Endothelial cell of umbilical vein (primary cell): ENCODE results near the gene HGFAC. TPM values are rescaled to one million over a fixed set of nuclear protein-coding genes. Genes with fewer than 3 reads are reported as not detected.

Experiments
- BruUV-seq: library from RNA; stranded (reverse); fragments of 400-500 nt; replicated peaks from 2 replicates; lab custom pipeline; 2021; lab: Mats Ljungman, UMichigan
- CTCF ChIA-PET: fragments of 300-600, 350-600 bp; sonication (Branson Sonifier 250); formaldehyde crosslinking; loops from one replicate; lab custom pipeline; 2021; ENCODE audit warnings: antibody characterized with exemption, inconsistent platforms; lab: Charles Lee
- POLR2A ChIA-PET: fragments of 300-600, 350-600 bp; sonication (Branson Sonifier 250); formaldehyde crosslinking; loops from one replicate; lab custom pipeline; 2021; ENCODE audit warnings: antibody characterized with exemption, inconsistent platforms; lab: Charles Lee
- DNase-seq: peaks from one replicate; pipeline ENCODE4 v3.0.0-alpha.2; 2011; ENCODE audit warnings: low read depth, low spot score
- FAIRE-seq: peaks from 2 replicates; lab custom pipeline; 2011; peaks lifted over from hg19 to GRCh38; lab: Jason Lieb, UNC
- H2AFZ ChIP-seq: 2 replicates; pipeline ENCODE4 v1.6.0; 2012; ENCODE audit warnings: low read depth, low read length, control low read depth, inconsistent platforms
- H3K27ac ChIP-seq: 2 replicates; pipeline ENCODE4 v1.5.1; 2011; ENCODE audit warnings: low read depth, mild to moderate bottlenecking, control low read depth, low read length, moderate library complexity; ENCODE audit not compliant: insufficient read depth
- H3K27me3 ChIP-seq, 2 experiments: 2 replicates each; pipeline versions ENCODE4 v1.6.0 to v1.6.1; 2011; ENCODE audit warnings: low read length in 2 of 2, mixed read lengths in 1 of 2; ENCODE audit not compliant: control insufficient read depth in 2 of 2, insufficient read depth in 2 of 2
- H3K36me3 ChIP-seq, 2 experiments: 2 replicates in 1 of 2; 3 replicates in 1 of 2; pipeline ENCODE4 v1.5.1; 2011; ENCODE audit warnings: low read length in 2 of 2, mild to moderate bottlenecking in 1 of 2, moderate library complexity in 1 of 2; ENCODE audit not compliant: control insufficient read depth in 2 of 2, insufficient read depth in 2 of 2; ENCODE audit errors: extremely low read depth in 1 of 2
- H3K4me1 ChIP-seq: 3 replicates; pipeline ENCODE4 v1.5.1; 2011; ENCODE audit warnings: mild to moderate bottlenecking, low read length; ENCODE audit not compliant: control insufficient read depth, insufficient read depth; ENCODE audit errors: extremely low read depth
- H3K4me2 ChIP-seq: 2 replicates; pipeline ENCODE4 v1.6.1; 2011; ENCODE audit warnings: low read length, control low read depth, mixed read lengths; ENCODE audit not compliant: insufficient read depth
- H3K4me3 ChIP-seq, 3 experiments: fragments of 200-600 bp in 1 of 3; sonication (generic), shearing (Covaris generic) in 1 of 3; replicated peaks in 1 of 3; 2 replicates each; pipeline ENCODE4 v1.5.1; 2011 to 2016; ENCODE audit warnings: control low read depth in 3 of 3, low read length in 3 of 3, mild to moderate bottlenecking in 2 of 3, inconsistent platforms in 1 of 3, low read depth in 1 of 3, moderate library complexity in 1 of 3; ENCODE audit not compliant: insufficient read depth in 1 of 3
- H3K79me2 ChIP-seq: 2 replicates; pipeline ENCODE4 v1.6.0; 2012; ENCODE audit warnings: low read length, inconsistent platforms; ENCODE audit not compliant: control insufficient read depth, insufficient read depth
- H3K9ac ChIP-seq: replicated peaks from 2 replicates; pipeline ENCODE3; 2011; ENCODE audit warnings: low read length, control low read depth; ENCODE audit not compliant: insufficient read depth; ENCODE audit errors: extremely low read depth
- H3K9me1 ChIP-seq: replicated peaks from 3 replicates; pipeline ENCODE4 v1.6.0; 2011; ENCODE audit warnings: mild to moderate bottlenecking, low read length; ENCODE audit not compliant: control insufficient read depth, insufficient read depth; ENCODE audit errors: extremely low read depth
- H3K9me3 ChIP-seq: replicated peaks from 2 replicates; pipeline ENCODE4 v1.5.1; 2012; ENCODE audit warnings: low read length, inconsistent platforms; ENCODE audit not compliant: control insufficient read depth, insufficient read depth
- H4K20me1 ChIP-seq: replicated peaks from 2 replicates; pipeline ENCODE3; 2011; ENCODE audit warnings: mild to moderate bottlenecking, low read length; ENCODE audit not compliant: control insufficient read depth, insufficient read depth; ENCODE audit errors: extremely low read depth
- CTCF ChIP-seq, 2 donors: IDR thresholded peaks; 1 replicate in 1 of 2; 2 replicates in 1 of 2; pipeline ENCODE4 v1.5.1; 2011; ENCODE audit warnings: low read length in 2 of 2, mild to moderate bottlenecking in 2 of 2, moderate library complexity in 2 of 2, control low read depth in 1 of 2, inconsistent platforms in 1 of 2, low read depth in 1 of 2; ENCODE audit not compliant: insufficient read depth in 1 of 2; ENCODE audit errors: extremely low read depth in 1 of 2
- EZH2 ChIP-seq: IDR thresholded peaks from 2 replicates; pipeline ENCODE4 v1.6.1; 2012; ENCODE audit warnings: borderline replicate concordance, low read depth, mild to moderate bottlenecking, moderate library complexity, low read length, inconsistent platforms; ENCODE audit not compliant: severe bottlenecking
- FOS ChIP-seq: IDR thresholded peaks from 2 replicates; pipeline ENCODE4 v1.6.1; 2011; ENCODE audit warnings: mild to moderate bottlenecking, low read length, moderate library complexity, borderline replicate concordance; ENCODE audit not compliant: insufficient read depth
- GATA2 ChIP-seq: IDR thresholded peaks from 2 replicates; pipeline ENCODE4 v1.7.0; 2011; ENCODE audit warnings: low read depth, mild to moderate bottlenecking, moderate library complexity, mixed read lengths, low read length; ENCODE audit not compliant: insufficient read length, insufficient read depth
- JUN ChIP-seq: IDR thresholded peaks from 2 replicates; pipeline ENCODE4 v1.6.1; 2011; ENCODE audit warnings: borderline replicate concordance, low read depth; ENCODE audit not compliant: insufficient read length, insufficient read depth
- MYC ChIP-seq: IDR thresholded peaks from one replicate; pipeline ENCODE4 v1.6.1; 2011; ENCODE audit warnings: mild to moderate bottlenecking, low read depth, low read length
- POLR2A ChIP-seq: IDR thresholded peaks from 2 replicates; pipeline ENCODE4 v1.6.1; 2012; ENCODE audit warnings: low read depth, mild to moderate bottlenecking, control low read depth, low read length
- POLR2AphosphoS5 ChIP-seq: IDR thresholded peaks from 2 replicates; pipeline ENCODE4 v1.6.1; 2012; ENCODE audit warnings: low read depth, mild to moderate bottlenecking, control low read depth, low read length, moderate library complexity; ENCODE audit not compliant: insufficient read depth
- dilution Hi-C: fragments of 300-500 bp; cut with MboI; formaldehyde crosslinking; loops from one replicate; pipeline ENCODE4 v1.15.0; 2019; ENCODE audit warnings: low sequenced_read_pairs; ENCODE audit not compliant: extremely low pct_ligation_motif_present
- intact Hi-C: fragments of 100-400 bp; cut with micrococcal nuclease; formaldehyde crosslinking; loops from one replicate; pipeline ENCODE4 v1.10.0; 2022
- polyA plus RNA-seq, 4 experiments: library from polyadenylated mRNA; depleted of rRNA in 3 of 4; stranded (reverse) in 3 of 4; unstranded in 1 of 4; fragments of >200 nt; gene quantifications; 2 replicates each; pipeline versions ENCODE4 v1.2.1 to v1.2.3, GENCODE V29; 2011 to 2012; ENCODE audit warnings: missing spikeins in 1 of 4
- total RNA-seq: library from RNA; stranded (reverse); gene quantifications from 2 replicates; pipeline ENCODE4 v1.2.3, GENCODE V29; 2021
- TF ChIP-seq, protein P1 (sequence below): IDR thresholded peaks from 2 replicates; pipeline ENCODE4 v1.6.1; 2011; ENCODE audit not compliant: insufficient read depth, insufficient read length

The HGFAC gene
- total and polyA plus RNA-seq, 2 donors (not counting 3 experiments of a cell fraction or from before 2014, with no cell fraction given) = 0.36 to 0.49 TPM

DNA sequence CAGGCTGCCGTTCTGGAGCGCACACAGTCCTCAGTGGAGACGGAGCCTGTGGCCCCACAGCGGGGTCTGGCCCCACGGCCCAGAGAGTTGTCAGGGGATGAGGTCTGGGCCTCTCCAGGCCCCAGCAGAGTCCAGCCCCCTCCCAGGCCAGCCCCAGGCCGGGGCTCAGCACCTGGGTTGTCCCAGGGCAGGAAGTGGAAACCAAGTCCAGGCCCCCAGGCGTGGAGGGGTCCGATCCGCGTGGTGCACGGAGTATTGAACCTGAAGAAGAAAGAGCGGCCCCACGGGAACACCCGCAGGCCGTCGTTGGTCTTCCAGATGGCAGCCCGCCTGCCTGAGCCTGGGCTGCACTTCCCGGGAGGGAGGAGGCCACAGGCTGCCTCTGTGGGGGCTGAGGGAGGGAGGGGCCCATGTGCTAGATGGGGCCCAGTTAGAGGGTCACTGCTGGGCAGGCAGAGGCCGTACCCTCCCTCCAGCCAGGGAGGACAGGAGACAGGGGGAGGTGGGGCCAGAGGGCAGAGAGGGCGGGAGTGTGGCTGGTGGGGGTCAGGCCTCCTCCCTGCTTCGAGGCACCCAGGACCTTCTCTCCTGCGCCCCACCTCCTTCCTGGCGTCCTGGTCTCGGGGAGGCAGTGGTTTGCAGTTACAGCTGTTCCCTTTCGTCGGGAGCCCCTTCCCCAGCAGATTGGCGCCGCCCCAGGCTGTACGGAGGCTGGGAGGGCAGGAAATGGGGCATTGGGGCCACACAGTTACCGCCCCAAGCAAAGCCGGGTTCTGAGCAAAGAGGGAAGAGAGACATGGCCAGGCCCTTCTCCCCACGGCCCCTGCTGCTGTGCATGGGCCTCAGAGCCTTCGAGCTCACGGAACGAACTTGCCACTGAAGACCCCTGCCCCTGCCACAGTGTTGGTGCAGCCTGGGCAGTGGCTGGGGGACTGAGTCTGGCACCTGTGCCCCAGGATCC, 8.1 kb downstream of the HGFAC start:
- Histone ChIP-seq H3K36me3 (no peaks in the 10 kb centered on the region), H2AFZ (no peak overlapping the region), H4K20me1 (no peaks in the 10 kb centered on the region), H3K4me3 (no peak overlapping the region), H3K9me1 (no peaks in the 10 kb centered on the region), H3K4me1 (peaks cover 4% of the 10 kb centered on the region), H3K9me3 (no peaks in the 10 kb centered on the region), H3K4me2 (no peak overlapping the region), H3K9ac (no peak overlapping the region), H3K27me3 (peaks cover 0 to 2% of the 10 kb centered on the region in 2 experiments), H3K27ac (no peak overlapping the region), H3K79me2 (no peaks in the 10 kb centered on the region)
- no TSS peak for BruUV-seq
- FAIRE-seq (no peak), DNase-seq (no peak)
- ChIA-PET CTCF (interaction anchor here (0.7 kb wide), 1 partner anchor 31 kb away, joined by 3 read pairs; no protein-coding TSS in a partner anchor), POLR2A (no interaction called here)
- TF ChIP-seq GATA2 = no peak
- no peak for TF ChIP-seq EZH2
- TF ChIP-seq CTCF (IDR thresholded peaks at IDR 0.05; ENCODE audit: extremely low read depth in 1 of 2, insufficient read depth in 1 of 2, low read depth in 1 of 2, low read length in 2 of 2) = no peak
- TF ChIP-seq FOS = no peak
- no peak for TF ChIP-seq MYC
- TF ChIP-seq, protein P1, sequence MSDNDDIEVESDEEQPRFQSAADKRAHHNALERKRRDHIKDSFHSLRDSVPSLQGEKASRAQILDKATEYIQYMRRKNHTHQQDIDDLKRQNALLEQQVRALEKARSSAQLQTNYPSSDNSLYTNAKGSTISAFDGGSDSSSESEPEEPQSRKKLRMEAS = no peak
- no peak for TF ChIP-seq JUN
- TF ChIP-seq POLR2AphosphoS5 = no peak
- TF ChIP-seq POLR2A = no peak
- dilution Hi-C loops (no loop called here), intact Hi-C loops (no loop called here)
